HepG2 (cell line): ENCODE measurements around the gene SNX11. TPM values are rescaled to one million over a fixed set of nuclear protein-coding genes. Genes with fewer than 3 reads are reported as not detected.

Experiments used
- CREM ChIP-seq, 2 experiments: sonication (generic) in 1 of 2; formaldehyde crosslinking in 1 of 2; IDR thresholded peaks; 2 replicates each; pipeline versions ENCODE4 v1.4.0 to v1.6.1; 2016 to 2020; ENCODE audit warnings: antibody characterized with exemption in 1 of 2, mild to moderate bottlenecking in 1 of 2, missing genetic modification reagents in 1 of 2
- MNT ChIP-seq: fragments of 450-650 bp; IDR thresholded peaks from 2 replicates; pipeline ENCODE4 v1.6.1; 2016
- RFXAP ChIP-seq: sonication (generic); formaldehyde crosslinking; IDR thresholded peaks from 2 replicates; pipeline ENCODE4 v1.4.0; 2020; ENCODE audit warnings: missing genetic modification reagents, borderline replicate concordance
- SIX1 ChIP-seq: sonication (generic); formaldehyde crosslinking; IDR thresholded peaks from 2 replicates; pipeline ENCODE4 v1.4.0; 2020; ENCODE audit warnings: missing genetic modification reagents, borderline replicate concordance
- SMARCC2 ChIP-seq: fragments of 450-650 bp; IDR thresholded peaks from 2 replicates; pipeline ENCODE4 v1.6.1; 2017; ENCODE audit warnings: antibody characterized with exemption, mild to moderate bottlenecking
- SNAPC2 ChIP-seq: sonication (generic); formaldehyde crosslinking; IDR thresholded peaks from 2 replicates; pipeline ENCODE4 v1.8.1; 2022; ENCODE audit warnings: mild to moderate bottlenecking, missing genetic modification reagents
- SNRNP70 ChIP-seq: fragments of 200-400 bp; formaldehyde crosslinking; IDR thresholded peaks from 2 replicates; pipeline ENCODE4 v1.6.1; 2017; ENCODE audit warnings: mild to moderate bottlenecking, low read depth, low read length, moderate library complexity
- TBP ChIP-seq: sonication (generic); formaldehyde crosslinking; IDR thresholded peaks from 2 replicates; pipeline ENCODE4 v1.5.0; 2020; ENCODE audit warnings: missing genetic modification reagents
- ZFP1 ChIP-seq: IDR thresholded peaks from 2 replicates; pipeline ENCODE4 v1.6.1; 2016
- ZMYM2 ChIP-seq: sonication (generic); formaldehyde crosslinking; IDR thresholded peaks from 2 replicates; pipeline ENCODE4 v1.8.0; 2022; ENCODE audit warnings: mild to moderate bottlenecking, missing genetic modification reagents
- ZNF136 ChIP-seq: sonication (generic); formaldehyde crosslinking; IDR thresholded peaks from 2 replicates; pipeline ENCODE4 v1.8.1; 2022; ENCODE audit warnings: low read depth, mild to moderate bottlenecking, moderate library complexity, missing genetic modification reagents
- ZNF180 ChIP-seq: sonication (generic); formaldehyde crosslinking; IDR thresholded peaks from 2 replicates; pipeline ENCODE4 v1.4.0; 2020; ENCODE audit warnings: low read depth, missing genetic modification reagents, borderline replicate concordance
- ZNF24 ChIP-seq: fragments of 450-650 bp; IDR thresholded peaks from 2 replicates; pipeline ENCODE4 v1.6.1; 2017; ENCODE audit warnings: antibody characterized with exemption, mild to moderate bottlenecking
- ZNF282 ChIP-seq: fragments of 450-650 bp; IDR thresholded peaks from 2 replicates; pipeline ENCODE4 v1.6.1; 2018; ENCODE audit not compliant: partially characterized antibody
- ZNF550 ChIP-seq: sonication (generic); formaldehyde crosslinking; IDR thresholded peaks from 2 replicates; pipeline ENCODE4 v1.4.0; 2020; ENCODE audit warnings: mild to moderate bottlenecking, missing genetic modification reagents, borderline replicate concordance
- ZNF558 ChIP-seq: sonication (generic); formaldehyde crosslinking; IDR thresholded peaks from 2 replicates; pipeline ENCODE4 v1.9.0; 2022; ENCODE audit warnings: mild to moderate bottlenecking, missing genetic modification reagents, borderline replicate concordance
- ZNF614 ChIP-seq: IDR thresholded peaks from 2 replicates; pipeline ENCODE4 v1.6.1; 2018; ENCODE audit warnings: missing biosample characterization, missing genetic modification reagents, inconsistent platforms, borderline replicate concordance
- ZNF672 ChIP-seq: sonication (generic); formaldehyde crosslinking; IDR thresholded peaks from 2 replicates; pipeline ENCODE4 v1.8.1; 2022; ENCODE audit warnings: missing genetic modification reagents
- ZNF766 ChIP-seq: sonication (generic); formaldehyde crosslinking; IDR thresholded peaks from 2 replicates; pipeline ENCODE4 v1.5.0; 2020; ENCODE audit warnings: missing genetic modification reagents, borderline replicate concordance
- ZSCAN22 ChIP-seq: sonication (generic); formaldehyde crosslinking; IDR thresholded peaks from 2 replicates; pipeline ENCODE4 v1.4.0; 2020; ENCODE audit warnings: mild to moderate bottlenecking, missing genetic modification reagents
- polyA plus RNA-seq, 8 experiments: library from polyadenylated mRNA; depleted of rRNA in 3 of 8; stranded (reverse) in 7 of 8; unstranded in 1 of 8; fragments of >200 nt; fragmentation: Illumina TruSeq in 4 of 8; extraction: Trizol in 4 of 8; gene quantifications; 2 replicates each; pipeline versions ENCODE4 v1.2.1 to v1.2.3, GENCODE V29; 2011 to 2016; ENCODE audit warnings: low read depth in 4 of 8, missing spikeins in 1 of 8, mixed read lengths in 1 of 8; ENCODE audit not compliant: insufficient read depth in 1 of 8
- total RNA-seq, 5 experiments: library from RNA; depleted of rRNA; stranded (reverse); fragments of >200 nt; fragmentation: Illumina TruSeq; extraction: Trizol; gene quantifications; 2 replicates each; pipeline ENCODE4 v1.2.3, GENCODE V29; 2016; ENCODE audit warnings: low read depth in 1 of 5
- TF ChIP-seq, protein P1 (sequence below): sonication (generic); formaldehyde crosslinking; IDR thresholded peaks from 2 replicates; pipeline ENCODE4 v1.5.1; 2020; ENCODE audit warnings: missing genetic modification reagents, mild to moderate bottlenecking, borderline replicate concordance
- TF ChIP-seq, protein P2 (sequence below): sonication (generic); formaldehyde crosslinking; IDR thresholded peaks from 2 replicates; pipeline ENCODE4 v1.4.0; 2020; ENCODE audit warnings: mild to moderate bottlenecking, missing genetic modification reagents

The SNX11 gene
- total and polyA plus RNA-seq, 2 of the 13 experiments (the other 11 are each of a cell fraction or from before 2014, with no cell fraction given), result 12.9 to 14.0 TPM

DNA sequence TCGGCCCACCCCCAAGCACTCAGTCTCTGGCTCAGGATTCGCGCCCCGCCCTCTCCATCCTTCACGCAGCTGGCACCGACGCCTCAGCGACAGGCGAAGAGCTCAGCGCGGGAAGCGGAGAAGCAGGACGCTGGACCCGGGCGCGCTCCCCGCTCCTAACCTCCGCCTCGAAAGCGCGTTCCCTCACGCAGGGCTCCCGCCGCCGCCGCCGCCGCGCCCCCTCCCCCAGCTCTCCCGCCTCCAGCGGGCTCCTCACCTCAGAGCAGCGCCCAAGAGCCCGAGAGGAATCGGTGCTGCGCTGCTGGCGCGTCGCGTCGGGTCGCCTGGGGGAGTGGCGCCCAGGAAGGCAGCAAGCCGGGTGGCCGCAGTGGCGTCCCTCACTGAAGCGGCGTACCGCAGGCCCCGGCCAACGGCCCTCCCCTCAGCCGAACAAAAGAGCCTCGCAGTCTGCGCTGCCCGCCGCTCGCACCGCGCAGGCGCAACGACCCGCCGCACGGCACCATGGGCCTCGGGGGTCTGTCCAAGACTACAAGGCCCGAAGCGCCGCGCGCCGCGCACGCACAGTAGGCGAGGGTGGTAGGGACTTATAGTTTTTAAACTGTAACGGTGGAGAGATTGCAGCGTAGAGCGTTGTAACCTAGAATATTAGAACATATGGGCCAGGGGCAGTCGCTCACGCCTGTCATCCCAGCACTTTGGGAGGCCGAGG, 6.4 kb upstream of the SNX11 start, which contains the start of gene CBX1 (continued):
- TF ChIP-seq ZFP1 (CRISPR knock-in tag), result no peak
- no peak for TF ChIP-seq ZNF180 (CRISPR knock-in tag)
- no peak for TF ChIP-seq SMARCC2
- TF ChIP-seq, protein P1, sequence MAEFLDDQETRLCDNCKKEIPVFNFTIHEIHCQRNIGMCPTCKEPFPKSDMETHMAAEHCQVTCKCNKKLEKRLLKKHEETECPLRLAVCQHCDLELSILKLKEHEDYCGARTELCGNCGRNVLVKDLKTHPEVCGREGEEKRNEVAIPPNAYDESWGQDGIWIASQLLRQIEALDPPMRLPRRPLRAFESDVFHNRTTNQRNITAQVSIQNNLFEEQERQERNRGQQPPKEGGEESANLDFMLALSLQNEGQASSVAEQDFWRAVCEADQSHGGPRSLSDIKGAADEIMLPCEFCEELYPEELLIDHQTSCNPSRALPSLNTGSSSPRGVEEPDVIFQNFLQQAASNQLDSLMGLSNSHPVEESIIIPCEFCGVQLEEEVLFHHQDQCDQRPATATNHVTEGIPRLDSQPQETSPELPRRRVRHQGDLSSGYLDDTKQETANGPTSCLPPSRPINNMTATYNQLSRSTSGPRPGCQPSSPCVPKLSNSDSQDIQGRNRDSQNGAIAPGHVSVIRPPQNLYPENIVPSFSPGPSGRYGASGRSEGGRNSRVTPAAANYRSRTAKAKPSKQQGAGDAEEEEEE (CRISPR knock-in tag), result no peak; the same call in 1 of the 2 replicates
- TF ChIP-seq SIX1 (CRISPR knock-in tag), result no peak
- TF ChIP-seq ZNF558, result peak; percentile 81; the same call in 1 of the 2 replicates
- no peak for TF ChIP-seq ZNF550 (CRISPR knock-in tag)
- peak; percentile 82; the same call in 1 of the 2 replicates for TF ChIP-seq SNAPC2 (CRISPR knock-in tag)
- 0 out of 2 replicates have a peak, but pooled peaks have one; percentile 64 for TF ChIP-seq ZNF766 (CRISPR knock-in tag)
- no peak for TF ChIP-seq ZNF672
- no peak for TF ChIP-seq ZNF24
- TF ChIP-seq ZSCAN22 (CRISPR knock-in tag), result no peak
- TF ChIP-seq CREM (IDR thresholded peaks at IDR 0.05), result peak; percentile 65
- TF ChIP-seq CREM (CRISPR knock-in tag; IDR thresholded peaks at IDR 0.05), result no peak
- peak; percentile 78; the same call in 1 of the 2 replicates for TF ChIP-seq ZMYM2
- peak; percentile 74; the same call in 1 of the 2 replicates for TF ChIP-seq ZNF614 (CRISPR knock-in tag)
- no peak for TF ChIP-seq ZNF282
- TF ChIP-seq, protein P2, sequence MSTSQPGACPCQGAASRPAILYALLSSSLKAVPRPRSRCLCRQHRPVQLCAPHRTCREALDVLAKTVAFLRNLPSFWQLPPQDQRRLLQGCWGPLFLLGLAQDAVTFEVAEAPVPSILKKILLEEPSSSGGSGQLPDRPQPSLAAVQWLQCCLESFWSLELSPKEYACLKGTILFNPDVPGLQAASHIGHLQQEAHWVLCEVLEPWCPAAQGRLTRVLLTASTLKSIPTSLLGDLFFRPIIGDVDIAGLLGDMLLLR (CRISPR knock-in tag), result peak; percentile 75
- TF ChIP-seq MNT, result no peak
- no peak; the same call in none of the 2 replicates for TF ChIP-seq RFXAP (CRISPR knock-in tag)
- TF ChIP-seq TBP (CRISPR knock-in tag), result no peak
- TF ChIP-seq ZNF136 (CRISPR knock-in tag), result no peak; the same call in none of the 2 replicates
- TF ChIP-seq SNRNP70, result no peak
